NOMO-1 treated with dmso at 0.1 percent for 144 hours (cell line): Measurements from ENCODE around the gene NAALADL2.
"Not testable (repeated sequence)": the region's sequence is repeated elsewhere in the genome, so short reads cannot be mapped to it uniquely, and the experiment has no call there.

ENCODE experiments used
- DNase-seq: peaks from one replicate; lab custom pipeline; 2025; ENCODE audit not compliant: unreplicated experiment; lab: John Stamatoyannopoulos, UW

The NAALADL2 gene

GRCh38 chr3:175248832-175249231, 389.7 kb downstream of the NAALADL2 start:
- DNase-seq: no peak

- no peak for DNase-seq
Observed at GRCh38 chr3:175255698-175256097, 396.6 kb downstream of the NAALADL2 start.

GRCh38 chr3:175257123-175257522, 398.0 kb downstream of the NAALADL2 start:
- no peak for DNase-seq

GRCh38 chr3:175258763-175259162, 399.6 kb downstream of the NAALADL2 start:
- no peak for DNase-seq

GRCh38 chr3:175260145-175260794, 401.1 kb downstream of the NAALADL2 start:
- DNase-seq: no peak

- DNase-seq: no peak
Observed at GRCh38 chr3:175266478-175266877, 407.3 kb downstream of the NAALADL2 start.

GRCh38 chr3:175267121-175267531, 408.0 kb downstream of the NAALADL2 start:
- DNase-seq: no peak

GRCh38 chr3:175267561-175267960, 408.4 kb downstream of the NAALADL2 start:
- DNase-seq: no peak

- no peak for DNase-seq
Observed at GRCh38 chr3:175269394-175269793, 410.3 kb downstream of the NAALADL2 start.

- no peak for DNase-seq
Observed at GRCh38 chr3:175270198-175270837, 411.2 kb downstream of the NAALADL2 start.

GRCh38 chr3:175270866-175271265, 411.7 kb downstream of the NAALADL2 start:
- no peak for DNase-seq

GRCh38 chr3:175271465-175271864, 412.3 kb downstream of the NAALADL2 start:
- not testable (repeated sequence) for DNase-seq

- DNase-seq: no peak
Observed at GRCh38 chr3:175272392-175272791, 413.3 kb downstream of the NAALADL2 start.

GRCh38 chr3:175273573-175273972, 414.4 kb downstream of the NAALADL2 start:
- no peak for DNase-seq

GRCh38 chr3:175274056-175274455, 414.9 kb downstream of the NAALADL2 start:
- no peak for DNase-seq

- DNase-seq: no peak
Observed at GRCh38 chr3:175274474-175275218, 415.5 kb downstream of the NAALADL2 start.

- no peak for DNase-seq
Observed at GRCh38 chr3:175278680-175279079, 419.5 kb downstream of the NAALADL2 start.

GRCh38 chr3:175279457-175279856, 420.3 kb downstream of the NAALADL2 start:
- DNase-seq: no peak

GRCh38 chr3:175279911-175280310, 420.8 kb downstream of the NAALADL2 start:
- DNase-seq: no peak

GRCh38 chr3:175287361-175287963, 428.3 kb downstream of the NAALADL2 start:
- no peak for DNase-seq

GRCh38 chr3:175288621-175289020, 429.5 kb downstream of the NAALADL2 start:
- no peak for DNase-seq

GRCh38 chr3:175294793-175295192, 435.7 kb downstream of the NAALADL2 start:
- DNase-seq: no peak
